ENCODE data around the gene RNF115. TPM values are rescaled to one million over a fixed set of nuclear protein-coding genes. Genes with fewer than 3 reads are reported as not detected.

Gene RNF115
- total and polyA plus RNA-seq, 4 donors, result 3.2 to 10.0 (median 7.6) TPM

DNA sequence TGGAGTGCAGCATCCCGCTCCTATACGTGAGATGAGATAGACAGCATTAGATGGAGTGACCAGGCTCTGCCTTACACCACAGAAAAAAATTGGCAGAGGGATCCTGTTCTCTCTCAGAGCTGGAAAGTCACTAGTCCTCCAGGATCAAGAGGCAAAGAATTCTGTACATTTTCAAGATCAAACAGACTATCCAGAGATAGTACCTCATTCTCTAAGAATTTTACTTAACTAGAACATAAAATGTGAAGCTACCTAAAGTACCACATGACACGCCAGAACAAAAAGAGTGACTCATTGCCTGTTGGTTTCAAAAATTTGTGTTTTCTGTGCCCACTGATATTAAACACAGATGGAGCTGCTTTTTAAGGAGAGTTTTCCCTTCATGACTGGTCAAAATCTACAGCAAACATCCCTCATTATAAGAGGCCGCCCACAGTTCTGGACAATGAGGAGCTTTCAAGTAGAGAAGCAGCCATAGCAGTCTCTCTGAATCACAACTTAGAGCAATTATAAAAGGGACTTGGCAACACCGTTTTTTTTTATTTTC is 72.3 kb downstream of the RNF115 start (continued):
- TF ChIP-seq, protein P1, sequence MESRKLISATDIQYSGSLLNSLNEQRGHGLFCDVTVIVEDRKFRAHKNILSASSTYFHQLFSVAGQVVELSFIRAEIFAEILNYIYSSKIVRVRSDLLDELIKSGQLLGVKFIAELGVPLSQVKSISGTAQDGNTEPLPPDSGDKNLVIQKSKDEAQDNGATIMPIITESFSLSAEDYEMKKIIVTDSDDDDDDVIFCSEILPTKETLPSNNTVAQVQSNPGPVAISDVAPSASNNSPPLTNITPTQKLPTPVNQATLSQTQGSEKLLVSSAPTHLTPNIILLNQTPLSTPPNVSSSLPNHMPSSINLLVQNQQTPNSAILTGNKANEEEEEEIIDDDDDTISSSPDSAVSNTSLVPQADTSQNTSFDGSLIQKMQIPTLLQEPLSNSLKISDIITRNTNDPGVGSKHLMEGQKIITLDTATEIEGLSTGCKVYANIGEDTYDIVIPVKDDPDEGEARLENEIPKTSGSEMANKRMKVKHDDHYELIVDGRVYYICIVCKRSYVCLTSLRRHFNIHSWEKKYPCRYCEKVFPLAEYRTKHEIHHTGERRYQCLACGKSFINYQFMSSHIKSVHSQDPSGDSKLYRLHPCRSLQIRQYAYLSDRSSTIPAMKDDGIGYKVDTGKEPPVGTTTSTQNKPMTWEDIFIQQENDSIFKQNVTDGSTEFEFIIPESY (IDR thresholded peaks at IDR 0.05), result no peak
- TF ChIP-seq TAF1 (conservative IDR thresholded peaks at IDR 0.05), result no peak
- TF ChIP-seq, protein P2, sequence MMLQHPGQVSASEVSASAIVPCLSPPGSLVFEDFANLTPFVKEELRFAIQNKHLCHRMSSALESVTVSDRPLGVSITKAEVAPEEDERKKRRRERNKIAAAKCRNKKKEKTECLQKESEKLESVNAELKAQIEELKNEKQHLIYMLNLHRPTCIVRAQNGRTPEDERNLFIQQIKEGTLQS (IDR thresholded peaks at IDR 0.05), result no peak

DNA sequence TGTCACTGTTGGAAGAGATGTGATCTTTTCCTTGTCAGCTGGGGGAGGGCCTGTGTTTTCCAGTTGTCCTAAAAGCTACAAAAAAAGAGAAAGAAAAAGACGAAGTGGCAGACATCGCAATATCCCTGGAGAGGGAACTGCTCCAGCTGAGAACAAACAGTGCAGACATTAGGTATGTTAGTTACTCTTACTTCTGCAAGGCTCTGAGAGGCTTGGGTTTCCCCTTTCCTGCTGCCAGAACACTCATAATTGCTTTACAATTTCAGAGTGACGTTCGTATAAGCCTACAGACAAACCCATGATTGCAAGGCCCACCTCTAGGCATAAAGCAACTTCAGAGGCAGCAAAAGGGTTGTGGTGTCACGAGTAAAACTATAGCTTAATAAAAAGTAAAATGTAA is 73.5 kb downstream of the RNF115 start:
- Histone ChIP-seq H3K27me3 (ENCODE audit: control insufficient read depth in 4 of 4, insufficient read depth in 4 of 4, low read length in 3 of 4) (no peaks in the 10 kb centered on the region), H3K27ac (ENCODE audit: low read depth in 1 of 2, low read length in 2 of 2) (no peak overlapping the region), H3K4me3 (ENCODE audit: low read depth in 1 of 3, low read length in 3 of 3) (no peak overlapping the region), H3K9me3 (ENCODE audit: control insufficient read depth in 4 of 4, low read length in 3 of 4) (no peaks in the 10 kb centered on the region), H3K4me1 (ENCODE audit: control insufficient read depth in 4 of 4, insufficient read depth in 4 of 4, low read length in 3 of 4) (peaks cover 0 to 4% (median 0%) of the 10 kb centered on the region in 4 donors), H3K36me3 (ENCODE audit: control insufficient read depth in 4 of 4, insufficient read depth in 3 of 4, low read depth in 1 of 4, low read length in 3 of 4) (peaks cover 10 to 40% (median 22%) of the 10 kb centered on the region in 4 donors), H3K9ac (ENCODE audit: low read depth in 1 of 2, low read length in 2 of 2) (no peak overlapping the region)
- TF ChIP-seq, protein P3, sequence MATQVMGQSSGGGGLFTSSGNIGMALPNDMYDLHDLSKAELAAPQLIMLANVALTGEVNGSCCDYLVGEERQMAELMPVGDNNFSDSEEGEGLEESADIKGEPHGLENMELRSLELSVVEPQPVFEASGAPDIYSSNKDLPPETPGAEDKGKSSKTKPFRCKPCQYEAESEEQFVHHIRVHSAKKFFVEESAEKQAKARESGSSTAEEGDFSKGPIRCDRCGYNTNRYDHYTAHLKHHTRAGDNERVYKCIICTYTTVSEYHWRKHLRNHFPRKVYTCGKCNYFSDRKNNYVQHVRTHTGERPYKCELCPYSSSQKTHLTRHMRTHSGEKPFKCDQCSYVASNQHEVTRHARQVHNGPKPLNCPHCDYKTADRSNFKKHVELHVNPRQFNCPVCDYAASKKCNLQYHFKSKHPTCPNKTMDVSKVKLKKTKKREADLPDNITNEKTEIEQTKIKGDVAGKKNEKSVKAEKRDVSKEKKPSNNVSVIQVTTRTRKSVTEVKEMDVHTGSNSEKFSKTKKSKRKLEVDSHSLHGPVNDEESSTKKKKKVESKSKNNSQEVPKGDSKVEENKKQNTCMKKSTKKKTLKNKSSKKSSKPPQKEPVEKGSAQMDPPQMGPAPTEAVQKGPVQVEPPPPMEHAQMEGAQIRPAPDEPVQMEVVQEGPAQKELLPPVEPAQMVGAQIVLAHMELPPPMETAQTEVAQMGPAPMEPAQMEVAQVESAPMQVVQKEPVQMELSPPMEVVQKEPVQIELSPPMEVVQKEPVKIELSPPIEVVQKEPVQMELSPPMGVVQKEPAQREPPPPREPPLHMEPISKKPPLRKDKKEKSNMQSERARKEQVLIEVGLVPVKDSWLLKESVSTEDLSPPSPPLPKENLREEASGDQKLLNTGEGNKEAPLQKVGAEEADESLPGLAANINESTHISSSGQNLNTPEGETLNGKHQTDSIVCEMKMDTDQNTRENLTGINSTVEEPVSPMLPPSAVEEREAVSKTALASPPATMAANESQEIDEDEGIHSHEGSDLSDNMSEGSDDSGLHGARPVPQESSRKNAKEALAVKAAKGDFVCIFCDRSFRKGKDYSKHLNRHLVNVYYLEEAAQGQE (IDR thresholded peaks at IDR 0.05), result no peak
- DNase-seq (ENCODE audit: low spot score), result no peak
- WGBS, result 90% methylated on average over 5 of the region's 5 CpGs

DNA sequence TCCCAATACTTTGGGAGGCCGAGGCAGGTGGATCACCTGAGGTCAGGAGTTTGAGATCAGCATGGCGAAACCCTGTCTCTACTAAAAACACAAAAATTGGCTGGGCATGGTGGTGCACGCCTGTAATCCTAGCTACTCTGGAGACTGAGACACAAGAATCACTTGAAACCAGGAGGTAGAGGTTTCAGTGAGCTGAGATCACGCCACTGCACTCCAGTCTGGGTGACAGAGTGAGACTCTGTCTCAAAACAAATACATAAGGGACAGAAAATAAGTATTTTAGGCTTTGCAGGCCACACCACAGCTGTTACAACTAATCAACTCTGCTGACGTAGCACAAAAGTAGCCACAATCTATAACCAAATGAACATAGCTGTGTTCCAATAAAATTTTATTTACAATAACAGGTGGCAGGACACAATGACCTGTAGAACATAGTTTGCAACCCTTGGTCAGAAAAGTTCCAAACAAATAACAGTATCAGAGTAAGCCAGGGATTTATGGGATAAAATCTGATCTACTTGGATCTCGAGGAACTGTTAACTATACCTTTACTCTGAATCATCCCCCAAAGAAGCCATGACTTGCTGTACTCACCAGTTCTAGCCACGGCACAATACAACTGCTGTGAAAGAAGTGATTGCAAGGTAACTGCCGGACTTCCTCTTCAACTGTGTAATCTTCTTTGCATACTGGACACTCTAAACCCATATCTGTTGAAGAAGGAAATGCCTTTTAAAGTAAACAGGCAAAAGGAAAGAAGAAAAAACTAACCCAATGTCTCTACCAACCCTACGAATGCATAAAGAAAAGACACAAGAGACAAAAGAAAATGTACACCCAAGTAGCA is 76.3 kb downstream of the RNF115 start:
- H3K4me1 ChIP-seq (ENCODE audit: control insufficient read depth in 4 of 4, insufficient read depth in 4 of 4, low read length in 3 of 4), result peaks cover 0 to 4% (median 0%) of the 10 kb centered on the region in 4 donors
- no peak overlapping the region for H3K27ac ChIP-seq (ENCODE audit: low read depth in 1 of 2, low read length in 2 of 2)
- no peak overlapping the region for H3K4me3 ChIP-seq (ENCODE audit: low read depth in 1 of 3, low read length in 3 of 3)
- WGBS, result 89% methylated on average over 9 of the region's 9 CpGs
- H3K9me3 ChIP-seq (ENCODE audit: control insufficient read depth in 4 of 4, low read length in 3 of 4), result no peaks in the 10 kb centered on the region
- no peak for DNase-seq (ENCODE audit: low spot score)
- no peaks in the 10 kb centered on the region for H3K27me3 ChIP-seq (ENCODE audit: control insufficient read depth in 4 of 4, insufficient read depth in 4 of 4, low read length in 3 of 4)
- H3K9ac ChIP-seq (ENCODE audit: low read depth in 1 of 2, low read length in 2 of 2), result no peak overlapping the region
- peaks cover 17 to 44% (median 36%) of the 10 kb centered on the region in 4 donors for H3K36me3 ChIP-seq (ENCODE audit: control insufficient read depth in 4 of 4, insufficient read depth in 3 of 4, low read depth in 1 of 4, low read length in 3 of 4)
- TF ChIP-seq YY1 (IDR thresholded peaks at IDR 0.05) (no peak), RXRA (IDR thresholded peaks at IDR 0.05) (no peak), FOXA2 (IDR thresholded peaks at IDR 0.05) (no peak), HNF4A (conservative IDR thresholded peaks at IDR 0.05) (no peak), JUND (IDR thresholded peaks at IDR 0.05) (no peak), NR2F2 (IDR thresholded peaks at IDR 0.05) (no peak), EGR1 (IDR thresholded peaks at IDR 0.05; ENCODE audit: low read depth in 2 of 2) (no peak), SP1 (IDR thresholded peaks at IDR 0.05) (no peak), HNF4G (IDR thresholded peaks at IDR 0.05) (no peak), RAD21 (IDR thresholded peaks at IDR 0.05) (no peak), FOXA1 (IDR thresholded peaks at IDR 0.05) (no peak), GABPA (IDR thresholded peaks at IDR 0.05 in 1 of 2, conservative IDR thresholded peaks at IDR 0.05 in 1 of 2) (no peak), TAF1 (conservative IDR thresholded peaks at IDR 0.05) (no peak)
- TF ChIP-seq, protein P4, sequence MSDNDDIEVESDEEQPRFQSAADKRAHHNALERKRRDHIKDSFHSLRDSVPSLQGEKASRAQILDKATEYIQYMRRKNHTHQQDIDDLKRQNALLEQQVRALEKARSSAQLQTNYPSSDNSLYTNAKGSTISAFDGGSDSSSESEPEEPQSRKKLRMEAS (IDR thresholded peaks at IDR 0.05), result no peak
- TF ChIP-seq, protein P3 (IDR thresholded peaks at IDR 0.05), result no peak
- TF ChIP-seq, protein P5, sequence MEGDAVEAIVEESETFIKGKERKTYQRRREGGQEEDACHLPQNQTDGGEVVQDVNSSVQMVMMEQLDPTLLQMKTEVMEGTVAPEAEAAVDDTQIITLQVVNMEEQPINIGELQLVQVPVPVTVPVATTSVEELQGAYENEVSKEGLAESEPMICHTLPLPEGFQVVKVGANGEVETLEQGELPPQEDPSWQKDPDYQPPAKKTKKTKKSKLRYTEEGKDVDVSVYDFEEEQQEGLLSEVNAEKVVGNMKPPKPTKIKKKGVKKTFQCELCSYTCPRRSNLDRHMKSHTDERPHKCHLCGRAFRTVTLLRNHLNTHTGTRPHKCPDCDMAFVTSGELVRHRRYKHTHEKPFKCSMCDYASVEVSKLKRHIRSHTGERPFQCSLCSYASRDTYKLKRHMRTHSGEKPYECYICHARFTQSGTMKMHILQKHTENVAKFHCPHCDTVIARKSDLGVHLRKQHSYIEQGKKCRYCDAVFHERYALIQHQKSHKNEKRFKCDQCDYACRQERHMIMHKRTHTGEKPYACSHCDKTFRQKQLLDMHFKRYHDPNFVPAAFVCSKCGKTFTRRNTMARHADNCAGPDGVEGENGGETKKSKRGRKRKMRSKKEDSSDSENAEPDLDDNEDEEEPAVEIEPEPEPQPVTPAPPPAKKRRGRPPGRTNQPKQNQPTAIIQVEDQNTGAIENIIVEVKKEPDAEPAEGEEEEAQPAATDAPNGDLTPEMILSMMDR (IDR thresholded peaks at IDR 0.05; ENCODE audit: low read depth, low read length, missing input control), result no peak
